ENCODE measurements around the gene TPD52L1. TPM values are rescaled to one million over a fixed set of nuclear protein-coding genes. Genes with fewer than 3 reads are reported as not detected.

TPD52L1 gene
- total RNA-seq, 1 experiment from 2014 or later: 12.4 TPM

- Mint-ChIP-seq H3K36me3 (no peaks in the 10 kb centered on the region), H3K4me3 (no peak overlapping the region), H3K9me3 (peaks cover 9% of the 10 kb centered on the region), H3K27me3 (ENCODE audit: low read depth) (peaks cover 4% of the 10 kb centered on the region; the same call in 1 of the 2 replicates), H3K27ac (no peak overlapping the region), H3K4me1 (no peaks in the 10 kb centered on the region)
- no peak for TF ChIP-seq AR (CRISPR knock-in tag; IDR thresholded peaks at IDR 0.05)
- TF ChIP-seq ZNF425 (CRISPR knock-in tag; conservative IDR thresholded peaks at IDR 0.05): no peak
- no peak for TF ChIP-seq JAZF1 (CRISPR knock-in tag; IDR thresholded peaks at IDR 0.05)
- TF ChIP-seq ZMAT4 (CRISPR knock-in tag; IDR thresholded peaks at IDR 0.05): no peak
- TF ChIP-seq MLX (CRISPR knock-in tag; IDR thresholded peaks at IDR 0.05): no peak
- CTCF ChIA-PET: interaction anchor here (0.9 to 1.0 kb wide), 2 partner anchors 9 to 21 kb away, joined by 3 to 5 read pairs; no protein-coding TSS in a partner anchor
- no peak for DNase-seq (ENCODE audit: low spot score)
- no peak for ATAC-seq
- POLR2A ChIA-PET: no interaction called here
Measured at GRCh38 chr6:125212377-125212776, 58.8 kb downstream of the TPD52L1 start.

- TF ChIP-seq ZNF232 (CRISPR knock-in tag; IDR thresholded peaks at IDR 0.05) (no peak), ATF1 (CRISPR knock-in tag; IDR thresholded peaks at IDR 0.05) (no peak)
- DNase-seq (ENCODE audit: low spot score) (no peak), ATAC-seq (peak; percentile 60)
- H3K36me3 Mint-ChIP-seq: no peaks in the 10 kb centered on the region
- no peak overlapping the region for H3K27ac Mint-ChIP-seq
- H3K4me1 Mint-ChIP-seq: peaks cover 5% of the 10 kb centered on the region
- H3K27me3 Mint-ChIP-seq (ENCODE audit: low read depth): no peaks in the 10 kb centered on the region
- no peaks in the 10 kb centered on the region for H3K9me3 Mint-ChIP-seq
- ChIA-PET CTCF (interaction anchor here (1.0 to 1.3 kb wide), 2 partner anchors 9 to 60 kb away, joined by 3 to 5 read pairs; partner anchors contain the start of gene TPD52L1), POLR2A (interaction anchor here (0.6 kb wide), 1 partner anchor 68 kb away, joined by 3 read pairs; no protein-coding TSS in a partner anchor)
- H3K4me3 Mint-ChIP-seq: no peak overlapping the region
Measured at GRCh38 chr6:125213939-125214338, 60.4 kb downstream of the TPD52L1 start.

- no peak overlapping the region for H3K27ac Mint-ChIP-seq
- ChIA-PET CTCF (no interaction called here), POLR2A (interaction anchor here (0.6 kb wide), 1 partner anchor 78 kb away, joined by 3 read pairs; no protein-coding TSS in a partner anchor)
- H3K9me3 Mint-ChIP-seq: no peaks in the 10 kb centered on the region
- no peaks in the 10 kb centered on the region for H3K36me3 Mint-ChIP-seq
- peaks cover 15% of the 10 kb centered on the region for H3K4me1 Mint-ChIP-seq
- no peak for DNase-seq (ENCODE audit: low spot score)
- H3K4me3 Mint-ChIP-seq: no peak overlapping the region
- no peak for ATAC-seq
- no peaks in the 10 kb centered on the region; the same call in 1 of the 2 replicates for H3K27me3 Mint-ChIP-seq (ENCODE audit: low read depth)
- TF ChIP-seq MAX (CRISPR knock-in tag; IDR thresholded peaks at IDR 0.05) (no peak), ATF6 (CRISPR knock-in tag; IDR thresholded peaks at IDR 0.05) (no peak), PREB (CRISPR knock-in tag; IDR thresholded peaks at IDR 0.05; ENCODE audit: borderline replicate concordance) (no peak), ZNF317 (CRISPR knock-in tag; IDR thresholded peaks at IDR 0.05; ENCODE audit: borderline replicate concordance, low read depth) (no peak), MXD4 (CRISPR knock-in tag; IDR thresholded peaks at IDR 0.05; ENCODE audit: borderline replicate concordance) (no peak), ETV6 (CRISPR knock-in tag; IDR thresholded peaks at IDR 0.05) (no peak), ZNF232 (CRISPR knock-in tag; IDR thresholded peaks at IDR 0.05) (no peak), NFYB (CRISPR knock-in tag; conservative IDR thresholded peaks at IDR 0.05; ENCODE audit: low read depth) (no peak), MYBL2 (CRISPR knock-in tag; IDR thresholded peaks at IDR 0.05) (no peak), CREM (CRISPR knock-in tag; IDR thresholded peaks at IDR 0.05) (no peak), ZSCAN18 (CRISPR knock-in tag; IDR thresholded peaks at IDR 0.05) (no peak), ZNF121 (CRISPR knock-in tag; IDR thresholded peaks at IDR 0.05) (no peak), USF1 (CRISPR knock-in tag; IDR thresholded peaks at IDR 0.05) (no peak)
Measured at GRCh38 chr6:125215252-125215819, 61.8 kb downstream of the TPD52L1 start.

Measured in WTC11 (cell line).